Natural killer cell (primary cell): ENCODE measurements around the gene PFKFB1. TPM values are rescaled to one million over a fixed set of nuclear protein-coding genes. Genes with fewer than 3 reads are reported as not detected.
A peak's percentile ranks its signal among the peaks of the same experiment; 100 is the strongest.

ENCODE experiments used
- ATAC-seq, 3 donors: fragments of 150-1000 bp in 2 of 3; fragments of 200-7000 bp in 1 of 3; cut with Tn5 transposase; 1 replicate in 1 of 3; 2 replicates in 2 of 3; pipeline ENCODE4 v1.10.0; 2021; ENCODE audit warnings: mild to moderate bottlenecking in 2 of 3, moderate library complexity in 2 of 3
- DNase-seq, 2 donors: peaks; one replicate each; pipeline versions ENCODE4 v3.0.0 to v3.0.0-alpha.2; 2013 to 2021; ENCODE audit warnings: mixed read lengths in 1 of 2
- H3K27ac ChIP-seq: one replicate; pipeline ENCODE4 v1.5.1; 2013; ENCODE audit warnings: mild to moderate bottlenecking, low read length
- H3K27me3 ChIP-seq: one replicate; pipeline ENCODE4 v1.6.1; 2013; ENCODE audit warnings: low read length; ENCODE audit not compliant: control insufficient read depth, insufficient read depth
- H3K36me3 ChIP-seq: one replicate; pipeline ENCODE4 v1.6.1; 2013; ENCODE audit warnings: low read length; ENCODE audit not compliant: control insufficient read depth, insufficient read depth
- H3K4me1 ChIP-seq: one replicate; pipeline ENCODE4 v1.6.1; 2013; ENCODE audit warnings: low read length; ENCODE audit not compliant: control insufficient read depth, insufficient read depth
- H3K4me3 ChIP-seq: one replicate; pipeline ENCODE4 v1.5.1; 2013; ENCODE audit warnings: low read length
- H3K9me3 ChIP-seq: one replicate; pipeline ENCODE4 v1.6.1; 2013; ENCODE audit warnings: low read length; ENCODE audit not compliant: control insufficient read depth, insufficient read depth
- H3K27ac Mint-ChIP-seq, 2 donors: one replicate each; pipeline ENCODE4 v1.8.0; 2022; ENCODE audit warnings: mild to moderate bottlenecking in 2 of 2, mixed read lengths in 2 of 2, moderate library complexity in 1 of 2
- H3K27me3 Mint-ChIP-seq, 2 donors: one replicate each; pipeline ENCODE4 v1.8.0; 2022; ENCODE audit warnings: low read depth in 2 of 2, mixed read lengths in 2 of 2
- H3K36me3 Mint-ChIP-seq: one replicate; pipeline ENCODE4 v1.8.0; 2022; ENCODE audit warnings: mixed read lengths
- H3K4me1 Mint-ChIP-seq, 2 donors: one replicate each; pipeline ENCODE4 v1.8.0; 2022; ENCODE audit warnings: mixed read lengths in 2 of 2
- H3K4me3 Mint-ChIP-seq: one replicate; pipeline ENCODE4 v1.8.0; 2022; ENCODE audit warnings: mild to moderate bottlenecking, moderate library complexity, mixed read lengths
- H3K9me3 Mint-ChIP-seq, 2 donors: one replicate each; pipeline ENCODE4 v1.8.0; 2022; ENCODE audit warnings: mixed read lengths in 2 of 2
- CTCF ChIP-seq: fragments of 200-600 bp; IDR thresholded peaks from one replicate; pipeline ENCODE4 v1.8.0; 2022; ENCODE audit warnings: antibody characterized with exemption
- WGBS: methylation state at CpG from one replicate; pipeline ENCODE4 v1.1.7; 2013; ENCODE audit warnings: missing lambda C conversion rate; ENCODE audit not compliant: insufficient coverage; 5-methylcytosine and 5-hydroxymethylcytosine counted together
- intact Hi-C: fragments of 100-400 bp; cut with micrococcal nuclease; formaldehyde crosslinking; loops from one replicate; pipeline ENCODE4 v1.14.2; 2022
- total RNA-seq, 4 donors: library from RNA; stranded (reverse); fragments of 120-200 nt in 1 of 4; gene quantifications; one replicate each; pipeline versions ENCODE4 v1.2.3 to v1.2.4, GENCODE V29; 2013 to 2022

Gene PFKFB1
- total RNA-seq, 3 donors from 2014 or later (not counting 1 experiment from before 2014, with no cell fraction given) = 0.39 to 0.75 (median 0.73) TPM

- Histone ChIP-seq H3K4me1 (peaks cover 35% of the 10 kb centered on the region), H3K36me3 (peaks cover 17% of the 10 kb centered on the region), H3K9me3 (no peaks in the 10 kb centered on the region), H3K27ac (peak within 1 kb of the TSS; percentile 94), H3K27me3 (no peaks in the 10 kb centered on the region), H3K4me3 (peak within 1 kb of the TSS; percentile 68)
- intact Hi-C loops = loop anchor here (2.0 to 5.0 kb wide), 2 partner anchors 161 to 1318 kb away; no protein-coding TSS in a partner anchor
- H3K27me3 Mint-ChIP-seq = peaks cover 0 to 5% of the 10 kb centered on the region in 2 donors
- peak within 1 kb of the TSS; percentile 85 for H3K4me3 Mint-ChIP-seq
- no peaks in the 10 kb centered on the region for H3K9me3 Mint-ChIP-seq
- under 1% methylated on average over 55 of the region's 55 CpGs for WGBS
- ATAC-seq = peak; percentile 93 to 97 (median 94)
- TF ChIP-seq CTCF = no peak
- H3K36me3 Mint-ChIP-seq = no peaks in the 10 kb centered on the region
- DNase-seq = peak; percentile 81 to 93
- H3K27ac Mint-ChIP-seq = peak within 1 kb of the TSS; percentile 95 to 97
- H3K4me1 Mint-ChIP-seq = peaks cover 15 to 25% of the 10 kb centered on the region in 2 donors
Measured at GRCh38 chrX:54999717-55000598, 6.0 kb upstream of the PFKFB1 start, which contains the start of gene APEX2. Gene APEX2 (plus strand): TSS chrX:55000363. CDS start chrX:55000423, 60 bp downstream.

GRCh38 chrX:54995621-54996020 lies 1.6 kb upstream of the PFKFB1 start:
- Mint-ChIP-seq H3K27me3 (peaks cover 0 to 26% of the 10 kb centered on the region in 2 donors), H3K27ac (no peak overlapping the region), H3K36me3 (no peaks in the 10 kb centered on the region), H3K9me3 (no peaks in the 10 kb centered on the region), H3K4me1 (peaks cover 9 to 15% of the 10 kb centered on the region in 2 donors), H3K4me3 (no peak overlapping the region)
- ATAC-seq (no peak), DNase-seq (no peak)
- Histone ChIP-seq H3K36me3 (no peaks in the 10 kb centered on the region), H3K27me3 (no peaks in the 10 kb centered on the region), H3K27ac (no peak overlapping the region), H3K4me1 (peaks cover under 1% of the 10 kb centered on the region), H3K4me3 (no peak overlapping the region), H3K9me3 (no peaks in the 10 kb centered on the region)
- no peak for TF ChIP-seq CTCF
- intact Hi-C loops = no loop called here

GRCh38 chrX:54994668-54995351 lies 822 bp upstream of the PFKFB1 start:
- H3K9me3 ChIP-seq = no peaks in the 10 kb centered on the region
- no peak for TF ChIP-seq CTCF
- H3K36me3 ChIP-seq = no peaks in the 10 kb centered on the region
- H3K4me1 ChIP-seq = no peaks in the 10 kb centered on the region
- H3K27ac ChIP-seq = no peak overlapping the region
- Mint-ChIP-seq H3K4me3 (no peak overlapping the region), H3K9me3 (no peaks in the 10 kb centered on the region), H3K27me3 (peaks cover 0 to 26% of the 10 kb centered on the region in 2 donors), H3K27ac (no peak overlapping the region), H3K36me3 (no peaks in the 10 kb centered on the region), H3K4me1 (peaks cover 7 to 8% of the 10 kb centered on the region in 2 donors)
- no peak for DNase-seq
- no peak overlapping the region for H3K4me3 ChIP-seq
- intact Hi-C loops = no loop called here
- no peak for ATAC-seq
- WGBS = 67% methylated on average over 5 of the region's 6 CpGs
- no peaks in the 10 kb centered on the region for H3K27me3 ChIP-seq
